GM21576 (cell line): ENCODE results near the gene NSD2.
"Not testable (repeated sequence)": the region's sequence is repeated elsewhere in the genome, so short reads cannot be mapped to it uniquely, and the experiment has no call there.

Experiments
- ATAC-seq: cut with Tn5 transposase; IDR thresholded peaks from one replicate; pipeline ENCODE4 v1.9.1; 2021; ENCODE audit warnings: mild to moderate bottlenecking, moderate library complexity; ENCODE audit not compliant: unreplicated experiment

NSD2 gene

DNA sequence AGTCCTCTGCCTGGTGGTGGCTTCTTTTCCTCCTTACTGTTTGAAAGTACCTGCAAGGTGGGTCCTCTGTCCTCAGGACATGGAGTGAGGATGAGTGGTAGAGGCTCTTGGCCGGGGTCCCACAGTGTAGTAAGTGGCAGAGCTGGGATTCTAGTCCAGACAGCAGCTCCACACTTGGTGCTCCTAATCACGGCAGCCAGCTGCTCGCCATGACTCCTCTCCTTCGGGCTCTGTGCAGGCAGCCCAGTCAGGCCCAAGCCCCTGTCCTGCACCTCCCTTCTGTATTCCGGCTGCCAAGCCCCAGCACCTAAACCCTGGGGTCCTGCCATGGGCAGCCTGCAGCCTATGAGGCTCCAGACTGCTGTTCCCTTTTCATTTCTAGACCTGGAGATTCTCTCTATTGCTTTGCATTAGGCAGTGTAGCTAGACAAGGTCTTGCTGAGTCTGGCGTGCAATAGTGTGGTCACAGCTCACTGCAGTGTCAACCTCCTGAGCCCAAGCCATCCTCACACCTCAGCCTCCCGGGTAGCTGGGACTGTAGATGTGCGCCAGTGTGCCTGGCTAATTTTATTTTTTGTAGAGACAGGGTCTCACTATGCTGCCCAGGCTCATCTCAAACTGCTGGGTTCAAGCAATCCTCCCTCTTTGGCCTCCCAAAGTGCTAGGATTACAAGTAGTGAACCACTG is 24.9 kb downstream of the NSD2 start:
- no peak for ATAC-seq

DNA sequence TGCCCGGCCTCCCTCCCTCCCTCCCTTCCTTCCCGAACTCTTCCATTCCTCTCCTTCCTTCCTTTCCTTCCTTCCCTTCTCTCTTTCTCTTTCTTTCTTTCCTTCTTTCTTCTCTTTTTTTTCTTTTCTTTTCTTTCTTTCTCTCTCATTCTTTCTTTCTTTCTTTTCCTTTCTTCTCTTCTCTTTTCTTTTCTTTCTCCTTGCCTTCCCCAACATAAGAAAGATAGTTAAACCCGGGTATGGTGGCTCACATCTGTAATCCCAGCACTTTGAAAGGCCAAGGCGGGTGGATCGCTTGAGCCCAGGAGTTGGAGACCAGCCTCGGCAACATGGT is 25.4 kb downstream of the NSD2 start:
- no peak for ATAC-seq

DNA sequence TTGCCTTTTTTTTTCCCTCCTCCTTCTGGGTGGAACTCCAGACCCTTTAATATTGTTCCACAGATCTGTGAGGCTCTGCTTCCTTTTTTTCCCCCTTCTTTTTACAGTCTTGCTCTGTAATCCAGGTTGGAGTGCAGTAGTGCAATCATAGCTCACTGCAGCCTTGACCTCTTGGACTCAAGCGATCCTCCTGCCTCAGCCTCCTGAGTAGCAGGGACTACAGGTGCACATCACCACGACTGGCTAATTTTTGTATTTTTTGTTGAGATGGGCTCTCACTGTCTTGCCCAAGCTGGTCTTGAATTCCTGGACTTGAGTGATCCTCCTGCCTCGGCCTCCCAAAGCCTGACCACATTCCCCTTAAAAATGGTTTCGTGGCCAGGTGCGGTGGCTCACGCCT is 26.8 kb downstream of the NSD2 start:
- no peak for ATAC-seq

DNA sequence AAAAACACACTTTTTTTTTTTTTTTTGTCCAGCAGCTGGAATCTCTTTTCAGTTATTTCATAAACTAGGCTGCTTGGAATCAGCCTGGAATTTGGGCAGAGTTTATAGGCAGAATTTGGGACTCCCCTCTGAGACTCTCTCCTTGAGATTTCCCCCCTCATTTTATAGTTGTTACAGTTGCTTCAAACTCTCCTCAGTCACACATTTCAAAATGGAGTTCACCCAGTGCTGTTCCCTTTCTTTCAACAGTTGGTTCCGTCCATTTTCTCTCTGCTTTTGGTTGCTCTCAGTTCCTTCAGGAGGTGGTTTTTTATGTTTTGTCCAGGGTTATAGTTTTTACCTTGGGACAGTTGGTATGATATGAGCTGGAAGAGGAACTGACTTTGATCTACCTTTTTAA is 27.5 kb downstream of the NSD2 start:
- no peak for ATAC-seq

DNA sequence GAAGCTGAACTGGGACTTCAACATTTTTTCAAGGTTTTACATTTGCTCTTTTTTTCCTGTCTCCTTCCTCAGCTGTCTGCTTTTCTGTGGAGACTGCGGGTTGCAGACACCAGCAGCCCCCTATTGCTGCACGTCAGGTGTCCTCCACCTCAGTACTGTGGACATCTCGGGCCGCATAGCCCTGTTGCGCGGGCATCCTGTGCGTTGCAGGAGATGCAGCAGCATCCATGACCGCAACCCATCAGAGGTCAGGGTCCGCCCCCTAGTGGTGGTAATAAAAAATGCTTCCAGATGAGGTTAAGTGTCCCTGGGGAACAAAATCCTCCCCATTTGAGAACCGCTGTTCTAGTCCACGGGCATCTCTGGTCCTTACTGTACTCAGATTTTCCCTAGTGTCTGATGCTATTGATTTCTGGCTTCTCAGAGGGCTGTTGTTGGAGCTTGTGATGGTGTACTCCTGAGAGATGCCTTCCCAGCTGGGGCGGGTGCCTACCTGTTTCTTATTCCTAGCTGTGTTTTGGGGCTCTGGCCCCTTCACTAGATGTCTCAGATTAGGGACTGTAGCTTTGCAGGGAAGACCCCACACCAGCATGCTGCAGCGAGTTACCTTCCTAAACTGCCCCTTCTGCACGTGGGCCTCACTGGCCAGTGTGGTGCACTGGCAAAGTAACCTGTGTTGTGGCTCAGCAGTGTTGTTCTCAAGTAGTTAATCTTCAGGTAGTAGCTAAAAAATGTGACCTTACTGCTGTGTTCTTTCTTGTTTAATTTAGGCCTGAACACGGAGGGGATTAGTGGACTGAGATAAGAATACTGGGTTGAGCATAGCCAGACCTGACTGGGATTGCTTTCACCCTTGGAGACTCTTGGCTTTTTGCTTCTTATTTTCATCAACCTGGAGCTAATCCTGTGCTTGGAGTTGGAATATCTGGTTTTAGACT is 28.2 kb downstream of the NSD2 start:
- ATAC-seq = peak; percentile 77

DNA sequence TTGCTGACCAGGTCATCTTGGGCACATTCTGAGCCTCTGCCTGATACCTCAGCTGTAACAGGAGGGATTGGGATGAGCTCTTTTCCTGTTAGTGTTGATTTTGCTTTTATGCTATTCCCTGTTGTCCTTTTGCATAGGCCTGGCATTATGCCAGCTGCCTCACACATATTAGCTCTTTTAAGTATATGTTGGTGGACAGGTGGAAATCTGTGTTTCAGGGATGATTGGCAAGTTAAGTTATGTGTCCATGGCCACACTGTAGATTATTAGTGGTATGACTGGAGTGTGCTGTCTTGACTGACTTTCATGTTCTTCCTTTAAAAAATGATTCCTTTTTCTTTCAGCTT is 28.9 kb downstream of the NSD2 start:
- no peak for ATAC-seq

DNA sequence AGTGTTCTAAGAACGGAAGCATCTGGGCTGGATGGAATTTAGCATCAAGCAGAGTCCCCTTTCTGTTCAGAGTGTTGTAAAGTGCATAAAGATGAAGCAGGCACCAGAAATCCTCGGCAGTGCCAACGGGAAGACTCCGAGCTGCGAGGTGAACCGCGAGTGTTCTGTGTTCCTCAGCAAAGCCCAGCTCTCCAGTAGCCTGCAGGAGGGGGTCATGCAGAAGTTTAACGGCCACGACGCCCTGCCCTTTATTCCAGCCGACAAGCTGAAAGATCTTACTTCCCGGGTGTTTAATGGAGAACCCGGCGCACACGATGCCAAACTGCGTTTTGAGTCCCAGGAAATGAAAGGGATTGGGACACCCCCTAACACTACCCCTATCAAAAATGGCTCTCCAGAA is 29.4 kb downstream of the NSD2 start:
- ATAC-seq = no peak

DNA sequence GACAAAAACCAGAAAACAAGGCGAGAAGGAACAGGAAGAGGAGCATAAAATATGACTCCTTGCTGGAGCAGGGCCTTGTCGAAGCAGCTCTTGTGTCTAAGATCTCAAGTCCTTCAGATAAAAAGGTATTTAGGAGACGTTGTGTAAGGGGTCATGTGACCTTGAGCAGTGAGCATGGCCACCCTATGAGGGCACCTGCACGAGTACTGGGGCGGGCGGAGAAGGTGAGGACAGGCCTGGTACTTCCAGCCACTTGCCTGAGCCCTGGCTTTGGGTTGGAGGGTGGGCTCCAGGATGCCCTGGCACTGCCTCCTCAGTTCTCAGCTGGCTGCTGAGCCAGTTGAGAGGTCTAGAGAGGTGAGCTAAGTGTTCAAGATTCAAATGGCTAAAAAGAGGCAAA is 29.9 kb downstream of the NSD2 start:
- ATAC-seq = no peak

DNA sequence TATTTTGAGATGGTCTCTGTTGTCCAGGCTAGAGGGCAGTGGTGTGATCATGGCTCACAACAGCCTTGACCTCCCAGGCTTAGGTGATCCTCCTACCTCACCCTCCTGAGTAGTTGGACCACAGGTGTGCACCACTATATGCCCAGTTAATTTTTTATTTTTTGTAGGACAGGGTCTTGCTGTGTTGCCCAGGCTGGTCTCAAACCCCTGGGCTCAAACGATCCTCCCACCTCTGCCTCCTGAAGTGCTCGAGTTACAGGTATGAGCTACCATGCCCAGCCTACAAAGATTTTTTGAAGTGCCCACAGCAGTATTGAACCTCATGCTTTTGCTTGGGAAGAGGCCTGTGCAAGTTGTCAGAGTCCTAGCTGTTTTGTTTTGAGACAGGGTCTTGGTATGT is 31.1 kb downstream of the NSD2 start:
- no peak for ATAC-seq

DNA sequence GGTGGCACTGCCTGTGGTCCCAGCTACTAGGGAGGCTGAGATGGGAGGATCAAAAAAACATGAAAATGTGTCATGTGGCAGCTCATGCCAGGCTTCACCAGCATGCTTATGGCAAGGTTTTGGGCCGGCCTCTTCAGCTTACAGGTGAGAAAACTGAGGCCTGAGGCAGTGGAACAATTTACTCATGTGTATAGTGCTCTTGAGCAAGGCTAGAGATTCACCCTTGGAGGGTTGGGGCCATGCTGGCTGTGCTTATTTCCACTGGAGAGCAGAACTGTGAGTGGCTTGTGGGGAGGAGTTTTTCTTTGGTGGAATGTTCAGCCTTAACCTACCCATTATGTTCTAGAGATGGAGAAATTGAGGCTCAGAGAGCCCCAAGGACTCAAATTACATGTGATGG is 31.8 kb downstream of the NSD2 start:
- no peak for ATAC-seq

DNA sequence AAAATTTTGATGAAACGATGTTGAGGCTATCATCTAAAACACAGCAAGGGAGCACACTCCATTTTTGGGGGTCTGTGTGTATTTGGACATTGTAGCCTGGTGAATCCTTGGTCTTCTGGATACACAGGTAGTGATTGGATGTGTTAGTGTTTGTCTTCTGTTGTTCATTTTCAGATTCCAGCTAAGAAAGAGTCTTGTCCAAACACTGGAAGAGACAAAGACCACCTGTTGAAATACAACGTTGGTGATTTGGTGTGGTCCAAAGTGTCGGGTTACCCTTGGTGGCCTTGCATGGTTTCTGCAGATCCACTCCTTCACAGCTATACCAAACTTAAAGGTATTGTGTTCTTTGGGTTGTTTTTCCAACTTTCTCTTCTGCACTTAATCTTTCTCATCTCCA is 32.8 kb downstream of the NSD2 start:
- ATAC-seq = no peak

DNA sequence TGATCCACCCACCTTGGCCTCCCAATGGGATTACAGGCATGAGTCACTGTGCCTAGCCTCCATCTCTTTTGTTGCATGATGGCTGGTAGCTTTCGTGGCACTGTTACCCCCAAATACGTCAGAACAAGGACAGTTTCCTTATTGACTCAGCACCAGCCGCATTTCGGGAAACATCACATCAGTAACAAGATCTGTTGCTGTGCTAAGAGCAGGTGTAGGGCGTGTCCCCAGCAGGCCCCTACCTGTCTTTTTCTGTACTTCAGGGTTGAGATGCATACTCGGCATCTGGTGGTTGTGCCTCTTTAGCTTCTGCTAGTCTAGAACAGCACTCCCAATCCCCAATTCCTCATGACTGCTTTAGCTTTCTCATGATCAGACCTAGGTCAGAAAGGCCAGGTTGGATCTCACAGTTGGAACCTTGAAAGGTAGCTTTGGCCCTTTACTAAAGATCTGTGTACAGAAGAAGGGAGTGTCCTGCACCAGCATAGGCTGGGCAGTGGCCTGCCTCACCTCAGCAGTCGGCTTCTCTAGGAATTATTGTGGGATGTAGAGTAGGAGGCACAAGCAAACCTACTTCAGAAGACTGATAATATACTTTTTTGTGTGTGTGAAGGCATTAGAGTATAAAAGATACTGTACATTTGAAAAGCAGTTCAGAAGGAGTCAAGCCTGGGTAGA is 36.8 kb downstream of the NSD2 start:
- ATAC-seq = no peak

DNA sequence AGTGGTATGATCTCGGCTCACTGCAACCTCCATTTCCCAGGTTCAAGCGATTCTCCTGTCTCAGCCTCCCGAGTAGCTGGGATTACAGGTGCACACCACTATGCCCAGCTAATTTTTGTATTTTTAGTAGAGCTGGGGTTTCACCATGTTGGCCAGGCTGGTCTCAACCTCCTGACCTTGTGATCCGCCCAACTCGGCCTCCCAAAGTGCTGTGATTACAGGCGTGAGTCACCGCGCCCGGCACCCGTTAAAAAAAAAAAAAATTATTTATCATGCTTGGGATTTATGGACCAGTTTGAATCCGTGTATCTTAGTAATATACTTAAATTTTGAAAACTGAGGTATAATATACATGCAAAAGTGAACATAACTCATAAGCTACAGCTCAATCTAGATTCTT is 38.5 kb downstream of the NSD2 start:
- ATAC-seq = not testable (repeated sequence)

DNA sequence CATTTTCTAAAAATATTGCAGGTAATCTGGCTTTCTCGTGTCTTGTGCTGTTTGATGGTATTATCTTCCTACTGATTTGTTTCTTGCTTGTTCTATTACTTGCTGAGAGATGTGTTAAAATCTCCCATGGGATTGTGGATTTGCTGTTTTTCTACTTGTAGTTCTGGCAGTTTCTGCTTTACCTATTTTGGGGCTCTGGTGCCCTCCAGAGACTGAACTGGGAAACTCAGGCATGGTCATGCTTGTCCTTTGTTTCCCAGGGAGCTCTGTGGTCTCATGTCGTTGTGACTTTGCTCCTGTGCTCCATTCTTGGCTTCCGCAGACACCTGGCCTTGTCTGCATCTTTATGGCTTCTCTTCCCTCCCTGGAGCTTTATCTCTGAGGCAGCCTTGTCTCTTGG is 39.5 kb downstream of the NSD2 start:
- no peak for ATAC-seq

DNA sequence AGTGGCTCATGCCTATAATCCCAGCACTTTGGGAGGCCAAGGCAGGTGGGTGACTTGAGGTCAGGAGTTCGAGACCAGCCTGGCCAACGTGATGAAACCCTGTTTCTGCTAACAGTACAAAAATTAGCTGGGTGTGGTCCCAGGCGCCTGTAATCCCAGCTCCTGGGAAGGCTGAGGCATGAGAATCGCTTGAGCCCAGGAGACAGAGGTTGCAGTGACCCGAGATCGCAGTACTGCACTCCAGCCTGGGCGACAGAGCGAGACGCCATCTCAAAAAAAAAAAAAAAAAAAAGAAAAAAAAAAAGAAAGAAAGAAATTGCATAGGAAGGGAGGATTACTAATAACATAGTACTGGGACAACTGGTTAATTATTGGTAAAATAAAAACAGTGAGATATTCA is 40.1 kb downstream of the NSD2 start:
- ATAC-seq = not testable (repeated sequence)

DNA sequence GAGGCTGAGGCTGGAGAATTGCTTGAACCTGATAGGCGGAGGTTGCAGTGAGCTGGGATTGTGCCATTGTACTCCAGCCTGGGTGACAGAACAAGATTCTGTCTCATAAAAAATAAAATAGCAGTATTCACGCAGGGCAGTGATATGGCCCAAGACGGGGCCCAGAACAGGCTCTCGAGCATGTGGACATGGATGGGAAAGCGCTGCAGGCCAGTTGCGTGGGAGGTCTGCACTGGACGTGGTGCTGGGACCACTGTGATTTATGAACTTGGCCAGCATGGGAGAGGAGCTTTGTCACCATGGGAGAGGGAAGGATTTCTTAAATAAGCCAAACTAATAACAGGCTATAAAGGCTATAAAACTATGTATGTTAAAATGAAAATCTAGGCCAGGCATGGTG is 51.6 kb downstream of the NSD2 start:
- no peak for ATAC-seq

DNA sequence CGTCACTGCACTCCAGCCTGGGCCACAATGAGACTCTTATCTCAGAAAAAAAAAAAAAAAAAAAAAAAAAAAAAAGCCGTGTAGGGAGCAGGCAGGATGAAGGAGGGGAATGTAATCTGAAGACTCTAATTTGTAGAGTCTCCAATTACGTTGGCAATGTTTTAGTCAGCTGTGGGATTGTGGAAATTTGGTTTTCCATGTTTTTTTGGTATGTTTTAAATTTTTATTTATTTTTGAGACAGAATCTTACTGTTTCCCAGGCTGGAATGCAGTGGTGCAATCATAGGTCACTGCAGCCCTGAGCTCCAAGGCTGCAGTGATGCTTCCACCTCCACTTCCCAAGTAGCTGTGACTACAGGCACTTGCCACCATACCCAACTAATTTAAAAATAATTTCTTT is 56.5 kb downstream of the NSD2 start:
- no peak for ATAC-seq

DNA sequence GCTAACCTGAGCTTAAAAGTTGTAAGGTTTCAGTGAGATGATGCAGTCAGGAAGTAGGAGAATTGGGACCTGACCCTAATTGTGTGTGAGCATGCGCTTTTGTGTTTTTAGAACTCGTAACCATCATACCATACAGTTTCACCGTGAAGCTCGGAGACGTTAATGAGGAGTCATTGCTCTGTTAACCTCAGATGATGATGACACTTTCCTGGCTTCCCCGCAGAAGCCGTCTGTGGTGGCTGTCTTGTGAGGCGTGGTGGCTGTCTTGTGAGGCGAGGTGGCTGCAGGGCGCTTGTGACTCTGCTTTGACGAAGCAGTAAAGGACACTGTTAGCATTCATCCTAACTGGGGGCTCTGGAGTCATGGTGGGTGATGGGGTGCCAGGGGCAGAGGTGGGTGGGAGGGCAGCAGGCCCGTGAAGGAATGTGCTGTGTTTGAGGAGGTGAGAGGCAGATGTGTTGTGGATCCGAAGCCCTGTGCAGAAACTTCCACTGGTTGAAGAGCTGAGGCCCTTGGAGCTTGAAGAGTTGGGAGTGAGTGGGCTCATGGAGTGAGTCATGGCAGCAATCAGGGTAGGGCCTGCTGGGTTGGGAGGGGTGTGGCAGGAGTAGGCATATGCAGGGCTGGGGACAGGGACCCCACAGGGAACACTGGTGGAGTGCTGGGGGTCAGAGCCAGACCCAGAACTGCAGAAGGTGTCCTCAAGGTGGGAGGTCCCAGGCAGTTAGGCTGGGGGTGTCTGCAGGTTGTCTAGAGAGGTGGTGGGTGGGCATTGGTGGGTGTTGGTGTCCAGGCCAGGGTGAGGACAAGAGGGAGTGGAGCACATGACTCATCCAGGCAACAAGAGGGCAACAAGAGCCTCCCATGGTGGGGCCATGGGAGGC is 57.4 kb downstream of the NSD2 start:
- no peak for ATAC-seq

DNA sequence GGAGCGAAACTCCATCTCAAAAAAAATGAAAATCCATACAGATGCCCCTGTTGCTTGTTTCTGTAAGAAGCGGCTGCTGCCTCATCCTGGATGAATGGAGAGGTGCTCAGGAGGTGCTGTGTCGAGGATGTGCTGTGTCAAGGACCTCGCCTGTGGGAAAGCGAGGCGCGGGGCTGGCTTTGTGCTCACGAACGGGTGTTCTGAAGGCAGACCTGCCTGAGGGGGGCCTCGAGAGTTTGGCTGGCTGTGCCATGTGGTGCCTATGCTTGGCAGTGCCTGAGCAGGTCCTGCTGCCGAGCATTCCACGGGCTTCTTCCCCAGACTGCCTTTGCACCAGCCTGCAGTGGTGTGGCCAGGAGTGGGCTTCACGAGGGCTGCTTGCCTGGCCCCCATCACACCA is 61.5 kb downstream of the NSD2 start:
- ATAC-seq = no peak

DNA sequence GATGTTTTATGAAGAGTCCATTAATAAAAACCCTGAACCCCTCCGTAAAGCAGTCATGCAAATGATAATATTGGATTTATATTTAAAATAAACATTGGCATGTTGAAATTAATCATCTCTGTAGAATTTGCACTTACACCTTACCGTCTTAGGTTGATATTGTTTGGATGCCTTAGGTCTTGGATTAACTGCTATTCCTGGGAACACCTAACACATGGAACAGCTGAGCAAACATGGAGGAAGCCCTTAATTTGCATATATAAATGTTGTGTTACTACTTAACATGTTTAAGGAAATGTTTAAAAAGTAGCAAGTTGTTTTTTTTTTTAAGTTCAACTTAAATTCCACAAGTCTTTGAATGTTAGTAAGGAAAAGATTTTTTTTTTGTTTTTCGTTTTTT is 62.5 kb downstream of the NSD2 start:
- ATAC-seq = no peak

DNA sequence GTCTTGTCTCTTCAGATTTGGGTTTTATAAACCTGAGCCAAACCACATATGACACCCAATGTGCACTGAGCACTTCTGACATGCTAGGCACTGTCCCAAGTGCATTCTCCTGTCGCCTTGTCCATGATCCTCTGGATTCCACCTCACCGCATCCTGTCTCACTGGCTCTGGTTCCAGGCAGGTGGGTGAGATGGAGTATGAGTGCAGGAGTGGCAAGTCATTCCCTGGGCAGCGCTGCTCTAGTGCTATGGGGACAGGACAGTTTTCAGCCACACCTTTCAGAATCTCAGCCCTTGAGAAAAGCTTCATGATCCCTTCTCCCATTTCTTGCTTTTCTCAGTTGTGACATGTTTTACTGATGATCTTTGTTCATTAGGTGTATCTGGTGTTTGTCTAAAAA is 66.4 kb downstream of the NSD2 start:
- no peak for ATAC-seq
